Upper lobe of left lung (tissue), 4 donors: ENCODE measurements around the gene ZC3H8.

Source experiments
- CTCF ChIP-seq, 6 experiments: fragments of 450-650 bp in 4 of 6; fragments of 200-600 bp in 2 of 6; sonication (generic) in 2 of 6; IDR thresholded peaks; one replicate each; pipeline ENCODE4 v1.5.1; 2016 to 2019; ENCODE audit warnings: antibody characterized with exemption in 6 of 6
- EP300 ChIP-seq, 4 donors: sonication (generic); formaldehyde crosslinking; IDR thresholded peaks; one replicate each; pipeline ENCODE4 v1.5.1; 2017; ENCODE audit warnings: antibody characterized with exemption in 4 of 4, control low read depth in 2 of 4
- POLR2AphosphoS5 ChIP-seq, 2 donors: sonication (generic); formaldehyde crosslinking; IDR thresholded peaks; one replicate each; pipeline ENCODE4 v1.5.1; 2017; ENCODE audit warnings: antibody characterized with exemption in 2 of 2

GRCh38 chr2:112181571-112182290 lies 73.1 kb downstream of the ZC3H8 start:
- TF ChIP-seq EP300 (IDR thresholded peaks at IDR 0.05) = no peak
- TF ChIP-seq POLR2AphosphoS5 (IDR thresholded peaks at IDR 0.05) = no peak
- TF ChIP-seq CTCF (IDR thresholded peaks at IDR 0.05) = no peak
